Stimulated activated CD8-positive, alpha-beta memory T cell treated with anti-CD3 and anti-CD28 coated beads, Interleukin-15, amount 100 ng/mL, for 4 hours (primary cell): ENCODE data around the gene GABRG3.

Source experiments
- DNase-seq, 2 donors: peaks; one replicate each; pipeline ENCODE4 v3.0.0-alpha.2; 2020; ENCODE audit warnings: low read depth in 2 of 2

The GABRG3 gene

DNA sequence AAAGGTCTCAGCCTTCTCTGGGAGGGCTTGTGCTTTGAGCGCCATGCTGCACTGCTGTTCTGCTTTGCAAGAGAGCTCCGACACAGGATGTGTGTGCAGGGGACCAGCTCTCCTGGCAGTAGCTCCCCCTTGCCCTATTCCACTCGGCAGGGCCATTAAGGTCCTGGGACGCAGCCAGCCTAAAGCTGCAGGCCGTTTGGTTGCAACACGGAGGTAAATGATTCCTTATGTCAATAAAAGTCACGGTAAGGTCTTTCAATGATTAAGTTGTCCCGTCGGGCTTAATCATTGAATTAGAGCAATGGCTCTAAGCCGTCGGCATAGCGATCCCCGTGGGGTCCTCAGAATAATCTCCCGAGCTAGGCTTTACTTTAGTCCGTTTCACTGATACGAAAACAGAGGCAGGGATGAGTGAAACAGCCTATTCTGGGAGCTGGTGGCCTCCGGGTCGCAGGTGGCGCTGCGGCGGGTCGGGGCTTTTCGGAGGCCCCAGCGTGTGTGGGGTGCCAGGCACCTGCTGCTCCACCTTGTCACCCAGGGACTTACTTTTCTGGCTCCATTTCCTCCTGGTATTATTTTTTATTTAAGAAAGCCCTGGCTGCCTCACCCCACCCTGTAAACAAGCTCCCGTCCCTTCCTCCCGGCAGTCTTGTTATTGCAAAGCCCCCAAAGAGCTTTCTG, 603.0 kb downstream of the GABRG3 start:
- DNase-seq, result no peak

DNA sequence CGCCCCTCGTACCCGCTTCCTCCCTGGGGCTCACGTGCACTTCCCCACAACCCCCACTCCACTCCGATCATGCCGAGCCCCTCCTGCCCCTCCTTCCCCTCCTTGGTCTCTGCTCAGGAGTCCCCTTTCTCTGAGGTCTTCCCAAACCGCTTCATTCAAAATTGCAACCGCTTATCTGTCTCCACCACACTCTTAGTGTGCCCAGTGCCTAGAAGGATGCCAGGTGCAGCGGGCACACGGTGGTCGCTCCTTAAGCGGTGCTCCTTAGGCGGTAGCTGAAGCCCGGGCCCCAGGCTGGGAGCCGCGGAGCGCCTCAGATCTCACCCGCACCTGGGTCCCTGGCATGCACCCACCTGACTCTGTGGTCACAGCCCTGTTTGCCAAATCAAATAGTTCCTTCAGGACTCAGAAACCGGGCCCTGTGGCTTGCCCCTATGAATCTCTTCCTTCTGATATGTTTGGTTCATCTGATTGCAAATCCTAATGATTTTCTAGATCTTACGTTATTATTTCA, 603.6 kb downstream of the GABRG3 start:
- no peak for DNase-seq

DNA sequence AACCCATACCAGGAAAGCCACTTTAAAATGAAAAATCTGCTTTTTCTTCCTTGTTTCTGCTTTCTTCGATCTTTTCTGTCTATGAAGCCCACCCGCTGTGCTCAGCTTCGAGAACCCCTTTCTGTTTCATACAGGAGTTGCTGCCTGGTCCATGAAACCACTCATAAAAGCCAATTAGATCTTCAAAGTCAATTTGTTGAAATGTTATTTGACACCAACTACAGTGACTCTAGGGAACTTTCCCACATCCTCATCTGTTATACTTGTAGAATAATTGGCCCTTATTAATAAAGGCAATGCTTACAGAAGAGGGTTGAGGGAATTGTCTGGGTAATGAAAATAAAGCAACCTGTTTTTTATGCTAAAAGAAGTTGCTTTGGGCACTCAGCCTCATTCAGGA, 604.5 kb downstream of the GABRG3 start:
- DNase-seq, result no peak

DNA sequence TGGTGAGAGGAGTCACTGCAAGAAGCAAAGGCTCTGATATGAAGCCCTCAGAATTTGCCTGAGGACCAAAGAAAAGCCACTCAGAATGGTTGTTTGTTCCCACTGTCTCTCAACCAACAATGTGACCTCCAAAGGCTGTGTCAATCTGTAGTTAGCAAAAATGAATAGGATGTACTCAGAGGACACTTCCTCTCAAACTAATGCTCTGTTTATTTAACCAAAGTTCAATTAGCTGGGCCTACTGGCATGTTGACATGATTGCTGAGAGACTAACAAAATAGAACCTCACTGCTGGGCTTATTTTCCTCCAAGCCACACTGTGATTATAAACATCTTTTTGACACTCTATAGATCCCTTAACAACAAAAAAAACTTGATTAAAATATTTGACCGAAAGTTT, 605.6 kb downstream of the GABRG3 start:
- no peak for DNase-seq

DNA sequence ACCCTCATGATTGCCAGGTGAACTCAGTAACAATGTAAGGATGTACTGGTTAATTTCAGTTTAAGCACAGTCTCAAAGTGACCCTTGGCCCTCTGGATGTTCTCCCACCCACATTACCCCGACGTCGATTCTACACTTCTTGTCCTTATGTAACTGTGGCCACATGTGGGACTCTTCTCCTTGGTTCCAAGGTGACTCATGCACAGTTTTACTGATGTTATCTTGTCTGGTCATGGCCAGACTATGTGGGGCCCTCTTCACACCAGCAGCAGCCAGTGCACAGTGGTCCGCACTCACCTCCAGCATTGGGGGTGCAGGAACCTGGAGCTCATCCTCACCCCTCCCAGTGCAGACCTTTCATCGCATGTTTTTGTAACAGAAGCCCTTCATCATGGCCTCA, 608.8 kb downstream of the GABRG3 start:
- no peak for DNase-seq

DNA sequence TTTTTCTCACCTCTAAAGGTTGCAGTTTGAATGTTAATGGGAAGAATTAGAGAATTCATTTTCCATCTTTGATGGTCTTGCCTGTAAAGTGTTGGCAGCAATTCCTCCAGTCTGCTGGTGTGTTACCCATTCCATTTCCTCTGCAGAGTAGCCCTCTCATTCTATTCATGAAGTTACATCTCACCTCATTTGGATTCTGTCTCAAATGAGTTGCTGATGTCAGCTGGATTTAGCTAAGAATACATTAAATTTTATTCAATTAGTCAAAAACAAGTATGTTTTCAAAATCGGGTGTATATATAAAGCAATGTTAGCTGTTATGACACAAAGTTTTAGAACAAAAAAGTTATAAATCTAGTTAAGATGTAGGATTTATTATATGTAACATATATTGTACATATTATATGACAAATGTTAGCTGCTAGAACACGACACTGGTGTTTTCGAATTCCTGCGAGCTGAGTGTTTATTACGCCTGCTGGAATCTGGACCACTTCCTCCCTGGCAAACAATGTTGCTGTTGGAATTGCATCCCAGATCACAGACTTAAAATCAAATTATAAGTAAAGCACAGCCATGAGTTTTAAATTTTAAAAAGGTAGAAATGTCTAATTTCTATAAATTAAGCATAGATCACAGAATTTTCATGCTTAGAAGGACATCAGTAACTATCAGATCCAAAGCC, 611.9 kb downstream of the GABRG3 start:
- no peak for DNase-seq

DNA sequence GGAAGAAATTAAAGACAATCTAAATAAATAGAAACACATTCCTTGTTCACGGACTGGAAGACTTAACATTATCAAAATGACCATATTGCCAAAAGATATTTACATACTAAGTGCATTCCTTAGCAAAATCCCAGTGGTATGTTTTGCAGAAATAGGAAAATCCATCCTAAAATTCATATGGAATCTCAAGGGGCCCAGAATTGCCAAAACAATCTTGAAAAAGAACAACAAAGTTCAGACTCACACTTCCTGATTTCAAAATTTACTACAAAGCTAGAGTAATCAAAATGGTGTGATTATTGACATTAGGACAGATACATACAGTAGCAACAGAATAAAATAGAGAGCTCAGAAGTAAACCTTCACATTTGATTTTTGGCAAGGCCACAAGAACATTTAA, 612.7 kb downstream of the GABRG3 start:
- no peak for DNase-seq

DNA sequence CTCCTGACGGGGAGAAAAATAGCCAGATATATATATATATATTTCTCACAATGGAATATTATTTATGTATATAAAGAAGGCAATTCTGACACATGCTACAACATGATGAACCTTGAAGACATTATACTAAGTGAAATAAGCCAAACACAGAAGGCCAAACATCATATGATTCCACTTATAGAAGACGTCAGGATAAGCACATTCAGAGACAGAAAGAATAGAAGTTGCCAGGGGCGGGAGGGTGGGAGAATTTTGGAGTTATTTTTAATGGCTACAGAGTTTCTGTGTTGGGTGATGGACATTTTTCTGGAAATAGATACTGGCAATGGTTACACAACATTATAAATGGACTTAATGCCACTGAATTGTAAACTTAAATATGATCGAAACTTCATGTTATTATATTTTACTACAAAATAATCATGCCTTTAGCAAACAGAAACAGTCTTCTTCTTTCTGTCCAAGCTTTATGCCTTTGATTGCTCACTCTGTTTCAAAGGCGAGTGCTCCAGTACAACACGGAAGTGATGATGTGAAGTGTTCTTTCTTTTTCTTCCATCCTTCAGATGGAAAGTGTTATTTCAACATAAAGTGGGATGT, 614.2 kb downstream of the GABRG3 start:
- DNase-seq, result no peak

DNA sequence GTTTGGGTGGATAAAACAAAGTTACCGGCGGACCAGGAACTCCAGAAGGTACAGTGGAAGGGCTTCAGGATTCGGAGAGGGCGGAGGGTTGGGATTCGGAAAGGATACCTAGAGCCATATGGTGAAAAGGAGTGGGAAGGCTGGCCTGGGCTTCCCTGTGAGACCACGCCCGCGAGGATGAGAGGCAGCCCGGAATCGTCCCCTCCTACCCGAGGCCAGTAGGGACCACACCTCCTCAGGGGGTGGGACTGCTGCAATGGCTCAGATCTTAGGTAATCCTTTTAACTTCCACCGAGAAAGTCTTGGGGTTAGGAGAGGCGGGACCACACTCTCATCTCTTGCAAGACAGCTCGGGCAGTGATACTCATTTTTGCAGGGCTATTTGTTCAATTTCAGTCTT, 616.8 kb downstream of the GABRG3 start:
- no peak for DNase-seq

DNA sequence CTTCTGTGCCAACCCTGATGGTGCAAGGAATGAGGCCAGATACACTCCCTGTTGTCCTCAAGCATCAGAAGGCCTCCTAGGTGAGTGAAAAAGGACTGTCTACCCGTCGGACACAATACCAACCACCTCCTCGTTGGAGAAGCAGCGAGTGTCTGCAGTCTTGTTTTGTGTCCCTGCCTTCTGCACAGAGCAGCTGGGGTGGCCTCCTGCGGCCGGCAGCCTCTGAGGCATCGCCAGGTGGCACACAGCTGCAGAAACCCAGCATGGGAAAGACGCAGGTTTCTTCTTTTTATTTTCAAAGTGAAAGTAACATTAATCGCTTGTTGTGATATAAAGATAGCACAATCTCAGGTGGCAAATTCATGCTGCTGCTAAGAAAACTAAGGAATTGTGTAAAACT, 618.3 kb downstream of the GABRG3 start:
- no peak for DNase-seq

DNA sequence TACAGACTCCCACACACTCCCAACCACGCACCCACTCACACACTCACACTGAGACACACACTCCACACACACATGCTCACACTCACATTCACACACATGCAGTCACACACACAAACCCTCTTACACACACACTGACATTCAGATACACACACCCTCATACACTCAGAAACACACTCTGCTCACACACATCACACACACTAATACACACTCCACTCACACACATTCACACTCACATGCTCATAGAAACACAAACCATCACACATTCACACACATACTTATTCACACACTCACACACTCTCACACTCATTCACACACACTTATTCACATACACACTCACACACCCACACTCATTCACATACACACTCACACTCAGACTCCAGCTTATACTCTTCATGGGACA, 618.8 kb downstream of the GABRG3 start:
- DNase-seq, result no peak
